A673 (cell line): ENCODE data around the gene ANKRD11.

Source experiments
- EZH2 ChIP-seq: fragments of 200-600 bp; sonication (generic); IDR thresholded peaks from 2 replicates; pipeline ENCODE4 v1.6.1; 2017; ENCODE audit warnings: borderline replicate concordance, low read depth, mild to moderate bottlenecking, mixed read lengths, antibody characterized with exemption, low read length; ENCODE audit not compliant: poor library complexity, severe bottlenecking
- TF ChIP-seq, protein P1 (sequence below): fragments of 300-800, 200-600 bp; sonication (generic); conservative IDR thresholded peaks from 2 replicates; pipeline ENCODE4 v1.5.1; 2017; ENCODE audit warnings: low read depth, mild to moderate bottlenecking, antibody characterized with exemption, low read length, moderate library complexity, mixed read lengths

- TF ChIP-seq, protein P1, sequence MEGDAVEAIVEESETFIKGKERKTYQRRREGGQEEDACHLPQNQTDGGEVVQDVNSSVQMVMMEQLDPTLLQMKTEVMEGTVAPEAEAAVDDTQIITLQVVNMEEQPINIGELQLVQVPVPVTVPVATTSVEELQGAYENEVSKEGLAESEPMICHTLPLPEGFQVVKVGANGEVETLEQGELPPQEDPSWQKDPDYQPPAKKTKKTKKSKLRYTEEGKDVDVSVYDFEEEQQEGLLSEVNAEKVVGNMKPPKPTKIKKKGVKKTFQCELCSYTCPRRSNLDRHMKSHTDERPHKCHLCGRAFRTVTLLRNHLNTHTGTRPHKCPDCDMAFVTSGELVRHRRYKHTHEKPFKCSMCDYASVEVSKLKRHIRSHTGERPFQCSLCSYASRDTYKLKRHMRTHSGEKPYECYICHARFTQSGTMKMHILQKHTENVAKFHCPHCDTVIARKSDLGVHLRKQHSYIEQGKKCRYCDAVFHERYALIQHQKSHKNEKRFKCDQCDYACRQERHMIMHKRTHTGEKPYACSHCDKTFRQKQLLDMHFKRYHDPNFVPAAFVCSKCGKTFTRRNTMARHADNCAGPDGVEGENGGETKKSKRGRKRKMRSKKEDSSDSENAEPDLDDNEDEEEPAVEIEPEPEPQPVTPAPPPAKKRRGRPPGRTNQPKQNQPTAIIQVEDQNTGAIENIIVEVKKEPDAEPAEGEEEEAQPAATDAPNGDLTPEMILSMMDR, result no peak
- no peak for TF ChIP-seq EZH2
Observed at GRCh38 chr16:89484041-89484501, 6.3 kb downstream of the ANKRD11 start.
